H1 (cell line): Measurements from ENCODE around the gene LRG1. TPM values are rescaled to one million over a fixed set of nuclear protein-coding genes. Genes with fewer than 3 reads are reported as not detected.

ENCODE experiments used
- JUND ChIP-seq: IDR thresholded peaks from 2 replicates; pipeline ENCODE4 v1.6.1; 2011; ENCODE audit warnings: mild to moderate bottlenecking, improper control_type of control experiment, low read length
- polyA plus RNA-seq, 7 experiments: library from polyadenylated mRNA; depleted of rRNA in 3 of 7; stranded (reverse) in 5 of 7; unstranded in 2 of 7; fragments of >200 nt in 5 of 7; fragments of 200-250 nt in 2 of 7; gene quantifications; 1 replicate in 5 of 7; 2 replicates in 1 of 7; 4 replicates in 1 of 7; pipeline versions ENCODE4 v1.2.1 to v1.2.3, GENCODE V29; 2011 to 2013; ENCODE audit warnings: missing spikeins in 2 of 7, mixed read lengths in 2 of 7
- total RNA-seq: library from RNA; stranded (reverse); fragmentation: NEBNext Ultra II Directional; extraction: Animal tissue kit (Norgen Biotek cat#: 25700); gene quantifications from 2 replicates; pipeline ENCODE4 v1.2.1, GENCODE V29; 2021

Gene LRG1
- total and polyA plus RNA-seq, 2 of the 8 experiments (the other 6 are each of a cell fraction or from before 2014, with no cell fraction given), result 0.48 to 0.79 TPM

DNA sequence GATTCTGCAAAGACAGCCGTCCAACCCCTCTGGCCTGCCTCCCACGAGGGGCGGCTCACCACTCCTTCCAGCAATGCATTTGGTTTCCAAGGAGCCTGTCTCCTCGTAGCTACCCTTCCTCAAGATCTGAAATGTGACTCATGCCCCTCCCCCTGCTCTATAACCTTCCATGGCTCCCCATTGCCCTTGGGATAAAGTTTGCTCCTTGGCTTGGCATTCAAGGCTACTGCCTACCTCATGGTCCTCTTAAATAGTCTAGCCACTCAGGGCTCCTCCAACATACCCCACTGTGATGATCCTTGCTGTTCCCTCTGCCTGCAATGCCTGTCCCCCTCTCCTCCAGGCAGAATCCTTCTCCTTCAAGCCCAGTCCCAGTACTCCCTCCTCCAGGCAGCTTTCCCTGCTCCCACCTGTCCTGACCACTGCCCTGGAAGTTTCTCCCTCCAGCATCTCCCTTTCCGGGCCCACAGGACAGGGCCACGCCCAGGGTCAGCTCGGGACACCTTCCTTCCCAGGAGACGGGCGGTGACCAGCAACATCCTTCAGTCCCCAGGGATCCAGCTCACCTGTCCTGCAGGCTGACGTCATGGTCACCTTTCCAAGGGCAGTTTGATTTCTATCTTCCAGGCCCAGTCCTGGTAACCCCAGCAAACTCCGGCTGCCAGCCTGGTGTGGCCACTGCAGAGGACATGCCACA, 38.9 kb upstream of the LRG1 start (continued):
- no peak for TF ChIP-seq JUND
